Endothelial cell of umbilical vein (primary cell): ENCODE measurements around the gene CD93. TPM values are rescaled to one million over a fixed set of nuclear protein-coding genes. Genes with fewer than 3 reads are reported as not detected.

Source experiments
- BruUV-seq: library from RNA; stranded (reverse); fragments of 400-500 nt; replicated peaks from 2 replicates; lab custom pipeline; 2021; lab: Mats Ljungman, UMichigan
- CTCF ChIA-PET: fragments of 300-600, 350-600 bp; sonication (Branson Sonifier 250); formaldehyde crosslinking; loops from one replicate; lab custom pipeline; 2021; ENCODE audit warnings: antibody characterized with exemption, inconsistent platforms; lab: Charles Lee
- POLR2A ChIA-PET: fragments of 300-600, 350-600 bp; sonication (Branson Sonifier 250); formaldehyde crosslinking; loops from one replicate; lab custom pipeline; 2021; ENCODE audit warnings: antibody characterized with exemption, inconsistent platforms; lab: Charles Lee
- DNase-seq: peaks from one replicate; pipeline ENCODE4 v3.0.0-alpha.2; 2011; ENCODE audit warnings: low read depth, low spot score
- FAIRE-seq: peaks from 2 replicates; lab custom pipeline; 2011; peaks lifted over from hg19 to GRCh38; lab: Jason Lieb, UNC
- H2AFZ ChIP-seq: 2 replicates; pipeline ENCODE4 v1.6.0; 2012; ENCODE audit warnings: low read depth, low read length, control low read depth, inconsistent platforms
- H3K27ac ChIP-seq: 2 replicates; pipeline ENCODE4 v1.5.1; 2011; ENCODE audit warnings: low read depth, mild to moderate bottlenecking, control low read depth, low read length, moderate library complexity; ENCODE audit not compliant: insufficient read depth
- H3K27me3 ChIP-seq, 2 experiments: 2 replicates each; pipeline versions ENCODE4 v1.6.0 to v1.6.1; 2011; ENCODE audit warnings: low read length in 2 of 2, mixed read lengths in 1 of 2; ENCODE audit not compliant: control insufficient read depth in 2 of 2, insufficient read depth in 2 of 2
- H3K36me3 ChIP-seq, 2 experiments: 2 replicates in 1 of 2; 3 replicates in 1 of 2; pipeline ENCODE4 v1.5.1; 2011; ENCODE audit warnings: low read length in 2 of 2, mild to moderate bottlenecking in 1 of 2, moderate library complexity in 1 of 2; ENCODE audit not compliant: control insufficient read depth in 2 of 2, insufficient read depth in 2 of 2; ENCODE audit errors: extremely low read depth in 1 of 2
- H3K4me1 ChIP-seq: 3 replicates; pipeline ENCODE4 v1.5.1; 2011; ENCODE audit warnings: mild to moderate bottlenecking, low read length; ENCODE audit not compliant: control insufficient read depth, insufficient read depth; ENCODE audit errors: extremely low read depth
- H3K4me2 ChIP-seq: 2 replicates; pipeline ENCODE4 v1.6.1; 2011; ENCODE audit warnings: low read length, control low read depth, mixed read lengths; ENCODE audit not compliant: insufficient read depth
- H3K4me3 ChIP-seq, 3 experiments: fragments of 200-600 bp in 1 of 3; sonication (generic), shearing (Covaris generic) in 1 of 3; replicated peaks in 1 of 3; 2 replicates each; pipeline ENCODE4 v1.5.1; 2011 to 2016; ENCODE audit warnings: control low read depth in 3 of 3, low read length in 3 of 3, mild to moderate bottlenecking in 2 of 3, inconsistent platforms in 1 of 3, low read depth in 1 of 3, moderate library complexity in 1 of 3; ENCODE audit not compliant: insufficient read depth in 1 of 3
- H3K79me2 ChIP-seq: 2 replicates; pipeline ENCODE4 v1.6.0; 2012; ENCODE audit warnings: low read length, inconsistent platforms; ENCODE audit not compliant: control insufficient read depth, insufficient read depth
- H3K9ac ChIP-seq: replicated peaks from 2 replicates; pipeline ENCODE3; 2011; ENCODE audit warnings: low read length, control low read depth; ENCODE audit not compliant: insufficient read depth; ENCODE audit errors: extremely low read depth
- H3K9me1 ChIP-seq: replicated peaks from 3 replicates; pipeline ENCODE4 v1.6.0; 2011; ENCODE audit warnings: mild to moderate bottlenecking, low read length; ENCODE audit not compliant: control insufficient read depth, insufficient read depth; ENCODE audit errors: extremely low read depth
- H3K9me3 ChIP-seq: replicated peaks from 2 replicates; pipeline ENCODE4 v1.5.1; 2012; ENCODE audit warnings: low read length, inconsistent platforms; ENCODE audit not compliant: control insufficient read depth, insufficient read depth
- H4K20me1 ChIP-seq: replicated peaks from 2 replicates; pipeline ENCODE3; 2011; ENCODE audit warnings: mild to moderate bottlenecking, low read length; ENCODE audit not compliant: control insufficient read depth, insufficient read depth; ENCODE audit errors: extremely low read depth
- CTCF ChIP-seq, 2 donors: IDR thresholded peaks; 1 replicate in 1 of 2; 2 replicates in 1 of 2; pipeline ENCODE4 v1.5.1; 2011; ENCODE audit warnings: low read length in 2 of 2, mild to moderate bottlenecking in 2 of 2, moderate library complexity in 2 of 2, control low read depth in 1 of 2, inconsistent platforms in 1 of 2, low read depth in 1 of 2; ENCODE audit not compliant: insufficient read depth in 1 of 2; ENCODE audit errors: extremely low read depth in 1 of 2
- EZH2 ChIP-seq: IDR thresholded peaks from 2 replicates; pipeline ENCODE4 v1.6.1; 2012; ENCODE audit warnings: borderline replicate concordance, low read depth, mild to moderate bottlenecking, moderate library complexity, low read length, inconsistent platforms; ENCODE audit not compliant: severe bottlenecking
- FOS ChIP-seq: IDR thresholded peaks from 2 replicates; pipeline ENCODE4 v1.6.1; 2011; ENCODE audit warnings: mild to moderate bottlenecking, low read length, moderate library complexity, borderline replicate concordance; ENCODE audit not compliant: insufficient read depth
- GATA2 ChIP-seq: IDR thresholded peaks from 2 replicates; pipeline ENCODE4 v1.7.0; 2011; ENCODE audit warnings: low read depth, mild to moderate bottlenecking, moderate library complexity, mixed read lengths, low read length; ENCODE audit not compliant: insufficient read length, insufficient read depth
- JUN ChIP-seq: IDR thresholded peaks from 2 replicates; pipeline ENCODE4 v1.6.1; 2011; ENCODE audit warnings: borderline replicate concordance, low read depth; ENCODE audit not compliant: insufficient read length, insufficient read depth
- MAX ChIP-seq: IDR thresholded peaks from 2 replicates; pipeline ENCODE4 v1.6.1; 2011; ENCODE audit not compliant: insufficient read depth, insufficient read length
- MYC ChIP-seq: IDR thresholded peaks from one replicate; pipeline ENCODE4 v1.6.1; 2011; ENCODE audit warnings: mild to moderate bottlenecking, low read depth, low read length
- POLR2A ChIP-seq: IDR thresholded peaks from 2 replicates; pipeline ENCODE4 v1.6.1; 2012; ENCODE audit warnings: low read depth, mild to moderate bottlenecking, control low read depth, low read length
- POLR2AphosphoS5 ChIP-seq: IDR thresholded peaks from 2 replicates; pipeline ENCODE4 v1.6.1; 2012; ENCODE audit warnings: low read depth, mild to moderate bottlenecking, control low read depth, low read length, moderate library complexity; ENCODE audit not compliant: insufficient read depth
- dilution Hi-C: fragments of 300-500 bp; cut with MboI; formaldehyde crosslinking; loops from one replicate; pipeline ENCODE4 v1.15.0; 2019; ENCODE audit warnings: low sequenced_read_pairs; ENCODE audit not compliant: extremely low pct_ligation_motif_present
- intact Hi-C: fragments of 100-400 bp; cut with micrococcal nuclease; formaldehyde crosslinking; loops from one replicate; pipeline ENCODE4 v1.10.0; 2022
- polyA plus RNA-seq, 4 experiments: library from polyadenylated mRNA; depleted of rRNA in 3 of 4; stranded (reverse) in 3 of 4; unstranded in 1 of 4; fragments of >200 nt; gene quantifications; 2 replicates each; pipeline versions ENCODE4 v1.2.1 to v1.2.3, GENCODE V29; 2011 to 2012; ENCODE audit warnings: missing spikeins in 1 of 4
- total RNA-seq: library from RNA; stranded (reverse); gene quantifications from 2 replicates; pipeline ENCODE4 v1.2.3, GENCODE V29; 2021

CD93 gene
- total and polyA plus RNA-seq, 2 donors (not counting 3 experiments of a cell fraction or from before 2014, with no cell fraction given) = 180 to 413 TPM

GRCh38 chr20:23091721-23092383, 5.7 kb upstream of the CD93 start:
- no peaks in the 10 kb centered on the region for H3K36me3 ChIP-seq
- CTCF ChIA-PET = interaction anchor here (0.8 to 1.6 kb wide), 11 partner anchors 9 to 167 kb away, joined by 3 to 5 read pairs (median 3); no protein-coding TSS in a partner anchor
- H3K4me1 ChIP-seq = peaks cover 49% of the 10 kb centered on the region
- no peak overlapping the region for H3K9ac ChIP-seq
- POLR2A ChIA-PET = interaction anchor here (1.0 to 1.1 kb wide), 2 partner anchors 11 to 14 kb away, joined by 4 read pairs; no protein-coding TSS in a partner anchor
- H3K4me2 ChIP-seq = peak overlapping the region; percentile 14
- dilution Hi-C loops (no loop called here), intact Hi-C loops (loop anchor here (1.0 kb wide), 1 partner anchor 11 kb away; no protein-coding TSS in a partner anchor)
- no peaks in the 10 kb centered on the region for H4K20me1 ChIP-seq
- H2AFZ ChIP-seq = no peak overlapping the region
- FAIRE-seq (no peak), DNase-seq (no peak)
- no peaks in the 10 kb centered on the region for H3K9me1 ChIP-seq
- TF ChIP-seq GATA2 (no peak), MAX (no peak), POLR2A (no peak), CTCF (IDR thresholded peaks at IDR 0.05; ENCODE audit: extremely low read depth in 1 of 2, insufficient read depth in 1 of 2, low read depth in 1 of 2, low read length in 2 of 2) (no peak), POLR2AphosphoS5 (no peak), JUN (no peak), EZH2 (no peak), FOS (no peak), MYC (no peak)
- H3K79me2 ChIP-seq = no peaks in the 10 kb centered on the region
- H3K27me3 ChIP-seq = no peaks in the 10 kb centered on the region
- H3K9me3 ChIP-seq = no peaks in the 10 kb centered on the region
- BruUV-seq = no TSS peak
- H3K4me3 ChIP-seq = no peak overlapping the region
- peak overlapping the region; percentile 48 for H3K27ac ChIP-seq
